AG04449 (cell line): ENCODE measurements around the gene NXF2B.

Experiments
- CTCF ChIA-PET: fragments of 350-600 bp; formaldehyde crosslinking; extraction: SDS; loops from one replicate; lab custom pipeline; 2021; ENCODE audit warnings: antibody characterized with exemption; lab: Yijun Ruan, JAX
- POLR2A ChIA-PET: fragments of 400-600, 350-600 bp; formaldehyde crosslinking; extraction: SDS; loops from one replicate; lab custom pipeline; 2020; ENCODE audit warnings: antibody characterized with exemption, inconsistent platforms; lab: Yijun Ruan, JAX
- DNase-seq: peaks from one replicate; pipeline ENCODE4 v3.0.0-alpha.2; 2010; ENCODE audit warnings: low read depth, low spot score
- H3K4me3 ChIP-seq: 2 replicates; pipeline ENCODE4 v1.5.1; 2011; ENCODE audit warnings: low read depth, mild to moderate bottlenecking, control low read depth, low read length
- TF ChIP-seq, protein P1 (sequence below): IDR thresholded peaks from one replicate; pipeline ENCODE4 v1.5.1; 2011; ENCODE audit warnings: mild to moderate bottlenecking, moderate library complexity, low read length, control low read depth, inconsistent platforms; ENCODE audit not compliant: insufficient read depth; ENCODE audit errors: missing control alignments

NXF2B gene

DNA sequence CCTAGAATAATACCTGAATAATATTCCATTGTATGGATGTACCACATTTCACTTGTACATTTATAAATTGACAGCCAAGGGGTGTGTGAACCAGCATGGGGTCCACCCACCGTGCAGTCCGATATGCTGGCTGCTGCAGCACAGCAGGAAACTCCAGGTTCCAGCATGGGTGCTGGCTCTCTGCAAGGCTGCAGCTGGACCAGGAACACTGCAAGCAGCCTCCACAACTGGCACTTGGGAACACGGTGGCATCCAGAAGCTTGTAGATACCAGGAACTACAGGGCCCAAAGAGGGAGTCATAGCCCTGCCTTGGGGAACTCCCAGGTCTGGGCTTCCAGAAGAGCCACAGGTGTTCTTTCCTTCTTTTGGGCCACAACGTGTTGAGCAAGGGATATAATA, 101.6 kb downstream of the NXF2B start:
- no peak overlapping the region for H3K4me3 ChIP-seq
- POLR2A ChIA-PET = no interaction called here
- DNase-seq = no peak
- TF ChIP-seq, protein P1, sequence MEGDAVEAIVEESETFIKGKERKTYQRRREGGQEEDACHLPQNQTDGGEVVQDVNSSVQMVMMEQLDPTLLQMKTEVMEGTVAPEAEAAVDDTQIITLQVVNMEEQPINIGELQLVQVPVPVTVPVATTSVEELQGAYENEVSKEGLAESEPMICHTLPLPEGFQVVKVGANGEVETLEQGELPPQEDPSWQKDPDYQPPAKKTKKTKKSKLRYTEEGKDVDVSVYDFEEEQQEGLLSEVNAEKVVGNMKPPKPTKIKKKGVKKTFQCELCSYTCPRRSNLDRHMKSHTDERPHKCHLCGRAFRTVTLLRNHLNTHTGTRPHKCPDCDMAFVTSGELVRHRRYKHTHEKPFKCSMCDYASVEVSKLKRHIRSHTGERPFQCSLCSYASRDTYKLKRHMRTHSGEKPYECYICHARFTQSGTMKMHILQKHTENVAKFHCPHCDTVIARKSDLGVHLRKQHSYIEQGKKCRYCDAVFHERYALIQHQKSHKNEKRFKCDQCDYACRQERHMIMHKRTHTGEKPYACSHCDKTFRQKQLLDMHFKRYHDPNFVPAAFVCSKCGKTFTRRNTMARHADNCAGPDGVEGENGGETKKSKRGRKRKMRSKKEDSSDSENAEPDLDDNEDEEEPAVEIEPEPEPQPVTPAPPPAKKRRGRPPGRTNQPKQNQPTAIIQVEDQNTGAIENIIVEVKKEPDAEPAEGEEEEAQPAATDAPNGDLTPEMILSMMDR = no peak
- CTCF ChIA-PET = no interaction called here
